ENCODE measurements around the gene INTS6L.

The INTS6L gene

DNA sequence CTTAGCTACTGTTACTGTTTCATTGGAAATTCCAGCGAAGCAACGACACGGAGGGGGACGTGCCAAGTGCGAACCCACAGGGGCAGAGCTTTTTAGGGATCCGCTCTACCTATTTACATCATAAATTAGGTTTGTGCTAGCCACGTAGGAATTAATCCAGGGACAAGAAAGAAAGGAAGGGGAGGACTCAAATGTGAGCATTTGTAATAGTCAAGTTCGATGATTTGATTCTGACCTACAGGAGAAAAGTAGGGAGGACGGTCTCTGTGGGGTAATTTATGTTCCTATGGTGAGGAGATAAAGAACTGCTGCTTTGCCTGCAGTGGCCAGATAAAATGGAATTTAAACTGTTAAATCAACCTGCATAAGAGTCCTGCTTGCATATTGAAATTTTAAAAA lies 1.7 kb downstream of the INTS6L start:
- DNase-seq (ENCODE audit: low read depth, low spot score) = no peak
- TF ChIP-seq, protein P1, sequence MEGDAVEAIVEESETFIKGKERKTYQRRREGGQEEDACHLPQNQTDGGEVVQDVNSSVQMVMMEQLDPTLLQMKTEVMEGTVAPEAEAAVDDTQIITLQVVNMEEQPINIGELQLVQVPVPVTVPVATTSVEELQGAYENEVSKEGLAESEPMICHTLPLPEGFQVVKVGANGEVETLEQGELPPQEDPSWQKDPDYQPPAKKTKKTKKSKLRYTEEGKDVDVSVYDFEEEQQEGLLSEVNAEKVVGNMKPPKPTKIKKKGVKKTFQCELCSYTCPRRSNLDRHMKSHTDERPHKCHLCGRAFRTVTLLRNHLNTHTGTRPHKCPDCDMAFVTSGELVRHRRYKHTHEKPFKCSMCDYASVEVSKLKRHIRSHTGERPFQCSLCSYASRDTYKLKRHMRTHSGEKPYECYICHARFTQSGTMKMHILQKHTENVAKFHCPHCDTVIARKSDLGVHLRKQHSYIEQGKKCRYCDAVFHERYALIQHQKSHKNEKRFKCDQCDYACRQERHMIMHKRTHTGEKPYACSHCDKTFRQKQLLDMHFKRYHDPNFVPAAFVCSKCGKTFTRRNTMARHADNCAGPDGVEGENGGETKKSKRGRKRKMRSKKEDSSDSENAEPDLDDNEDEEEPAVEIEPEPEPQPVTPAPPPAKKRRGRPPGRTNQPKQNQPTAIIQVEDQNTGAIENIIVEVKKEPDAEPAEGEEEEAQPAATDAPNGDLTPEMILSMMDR (IDR thresholded peaks at IDR 0.05; ENCODE audit: low read depth, low read length) = no peak
- in situ Hi-C loops (cut with HindIII; ENCODE audit: low sequenced_read_pairs) = no loop called here
- H3K4me3 ChIP-seq (ENCODE audit: low read depth, low read length) = peak overlapping the region; percentile 53

DNA sequence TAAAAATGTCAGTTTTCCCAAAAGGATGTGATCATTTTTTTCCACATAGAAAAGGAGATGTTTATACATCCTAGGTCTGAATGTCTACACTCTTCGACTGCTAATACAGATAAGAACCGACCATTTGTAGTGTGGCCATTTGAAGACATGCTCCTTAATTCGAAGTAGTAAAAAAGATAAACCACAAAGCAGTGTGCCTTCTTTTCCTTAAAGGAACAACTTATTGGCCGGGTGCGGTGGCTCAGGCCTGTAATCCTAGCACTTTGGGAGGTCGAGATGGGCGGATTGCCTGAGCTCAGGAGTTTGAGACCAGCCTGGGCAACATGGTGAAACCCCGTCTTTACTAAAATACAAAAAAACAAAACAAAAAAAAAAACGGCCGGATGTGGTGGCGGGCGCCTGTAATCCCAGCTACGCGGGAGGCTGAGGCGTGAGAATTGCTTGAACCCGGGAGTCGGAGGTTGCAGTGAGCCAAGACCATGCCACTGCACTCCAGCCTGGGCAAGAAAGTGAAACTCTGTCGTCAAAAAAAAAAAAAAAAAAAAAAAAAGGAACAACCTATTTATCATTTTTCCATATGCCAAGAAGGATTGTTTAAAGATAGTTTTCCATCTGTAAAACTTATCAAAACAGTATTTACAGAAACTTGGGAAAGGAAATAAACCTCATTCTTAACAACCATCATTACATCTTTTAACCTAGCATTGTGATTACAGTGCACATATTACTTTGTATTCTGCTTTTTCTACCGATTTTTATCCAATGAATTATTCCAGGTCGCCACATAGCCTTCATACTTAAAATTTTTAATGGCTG lies 2.6 kb downstream of the INTS6L start:
- in situ Hi-C loops (cut with HindIII; ENCODE audit: low sequenced_read_pairs) = no loop called here
- H3K4me3 ChIP-seq (ENCODE audit: low read depth, low read length) = no peak overlapping the region
- peak; percentile 5 for DNase-seq (ENCODE audit: low read depth, low spot score)
- TF ChIP-seq, protein P1 (IDR thresholded peaks at IDR 0.05; ENCODE audit: low read depth, low read length) = no peak

DNA sequence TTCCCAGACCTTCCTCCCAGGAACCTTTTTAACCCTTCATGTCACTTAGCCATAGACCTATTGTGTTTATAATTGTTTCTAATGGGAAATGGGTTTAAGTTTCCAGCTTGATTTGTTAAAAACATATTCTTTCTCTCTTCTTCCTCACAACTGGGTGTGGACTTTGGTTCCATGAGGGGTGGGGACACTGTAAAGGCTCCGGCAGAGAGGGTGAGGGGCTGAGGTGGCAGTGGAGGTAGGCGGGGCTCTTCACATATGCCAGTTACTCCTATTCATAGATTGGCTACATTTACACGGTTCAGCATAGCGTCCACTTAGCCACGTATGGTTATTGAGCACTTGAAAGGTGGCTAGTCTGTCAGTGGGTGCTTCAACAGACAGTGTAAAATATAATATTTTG lies 7.8 kb downstream of the INTS6L start:
- in situ Hi-C loops (cut with HindIII; ENCODE audit: low sequenced_read_pairs) = no loop called here
- no peak overlapping the region for H3K4me3 ChIP-seq (ENCODE audit: low read depth, low read length)
- no peak for DNase-seq (ENCODE audit: low read depth, low spot score)
- TF ChIP-seq, protein P1 (IDR thresholded peaks at IDR 0.05; ENCODE audit: low read depth, low read length) = no peak

DNA sequence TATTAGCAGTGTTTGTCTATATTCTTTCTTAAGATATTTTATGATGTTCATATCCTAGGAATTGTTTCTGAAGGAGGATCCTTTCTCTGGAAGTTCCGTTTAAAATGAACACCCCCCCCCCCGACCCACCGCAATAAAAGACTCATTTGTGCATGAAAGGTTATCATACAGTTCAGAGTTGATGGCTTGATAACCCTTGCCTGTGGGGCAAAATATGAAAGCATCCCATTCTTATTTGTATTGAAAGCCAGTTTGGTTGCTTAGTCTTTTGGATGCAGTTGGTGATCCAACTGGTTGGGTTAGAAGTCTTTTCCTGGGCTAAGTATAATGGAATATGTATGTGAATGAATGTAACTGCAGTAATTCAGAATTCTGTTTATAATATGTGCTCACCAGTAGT lies 8.3 kb downstream of the INTS6L start:
- H3K4me3 ChIP-seq (ENCODE audit: low read depth, low read length) = no peak overlapping the region
- in situ Hi-C loops (cut with HindIII; ENCODE audit: low sequenced_read_pairs) = no loop called here
- DNase-seq (ENCODE audit: low read depth, low spot score) = no peak
- TF ChIP-seq, protein P1 (IDR thresholded peaks at IDR 0.05; ENCODE audit: low read depth, low read length) = no peak

DNA sequence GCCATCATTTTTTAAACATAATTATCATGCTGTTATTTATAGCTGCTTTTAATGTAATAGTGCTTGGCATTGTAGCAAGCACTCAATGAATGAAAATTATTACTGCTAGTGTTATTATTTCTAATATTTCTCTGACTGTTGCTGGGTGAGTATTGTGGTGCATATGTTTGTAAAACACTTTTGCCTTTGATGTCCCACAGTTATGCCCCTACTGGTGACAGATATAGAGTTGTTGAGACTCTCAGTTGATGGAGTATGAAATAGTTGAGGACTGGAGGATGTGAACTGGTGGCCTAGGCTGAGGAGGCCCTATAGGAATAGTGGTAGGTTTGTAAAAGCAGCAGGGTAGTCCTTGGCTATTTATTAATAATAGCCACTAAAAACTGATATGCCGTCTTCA lies 9.6 kb downstream of the INTS6L start:
- H3K4me3 ChIP-seq (ENCODE audit: low read depth, low read length) = no peak overlapping the region
- DNase-seq (ENCODE audit: low read depth, low spot score) = no peak
- TF ChIP-seq, protein P1 (IDR thresholded peaks at IDR 0.05; ENCODE audit: low read depth, low read length) = no peak
- in situ Hi-C loops (cut with HindIII; ENCODE audit: low sequenced_read_pairs) = no loop called here

DNA sequence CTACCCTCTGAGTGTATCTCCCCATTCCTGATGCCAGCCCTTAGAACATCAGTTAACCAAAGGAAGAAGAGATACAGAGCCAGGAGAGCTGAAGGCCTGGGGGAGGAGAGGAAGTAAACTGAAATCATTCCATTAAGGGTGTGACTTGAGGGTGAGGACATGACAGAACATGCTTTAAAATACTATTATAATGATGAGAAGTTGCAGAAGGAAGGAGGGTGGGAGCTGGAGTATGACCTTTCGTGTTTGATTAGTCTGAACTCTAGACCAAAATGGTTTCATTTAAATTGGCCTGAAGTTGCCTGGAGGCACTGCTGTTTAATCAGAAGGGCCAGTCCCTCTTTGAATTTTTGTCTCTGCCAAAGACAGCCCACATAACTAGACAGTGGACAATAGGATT lies 11.4 kb downstream of the INTS6L start:
- TF ChIP-seq, protein P1 (IDR thresholded peaks at IDR 0.05; ENCODE audit: low read depth, low read length) = no peak
- no peak for DNase-seq (ENCODE audit: low read depth, low spot score)
- in situ Hi-C loops (cut with HindIII; ENCODE audit: low sequenced_read_pairs) = no loop called here
- no peak overlapping the region for H3K4me3 ChIP-seq (ENCODE audit: low read depth, low read length)
